Measurements from ENCODE around the gene SIN3B.
A peak's percentile ranks its signal among the peaks of the same experiment; 100 is the strongest.
"Not testable (repeated sequence)": the region's sequence is repeated elsewhere in the genome, so short reads cannot be mapped to it uniquely, and the experiment has no call there.

The SIN3B gene

GRCh38 chr19:16829010-16829821, at the start of gene SIN3B:
Gene SIN3B (plus strand): TSS chr19:16829398. CDS start chr19:16829421, 23 bp downstream.
- peak; percentile 72 to 77 for DNase-seq (ENCODE audit: low read depth in 2 of 2)

GRCh38 chr19:16779539-16780163, 49.5 kb upstream of the SIN3B start:
- no peak for DNase-seq (ENCODE audit: low read depth in 2 of 2)

GRCh38 chr19:16782719-16783118, 46.5 kb upstream of the SIN3B start:
- no peak for DNase-seq (ENCODE audit: low read depth in 2 of 2)

GRCh38 chr19:16788479-16788878, 40.7 kb upstream of the SIN3B start:
- DNase-seq (ENCODE audit: low read depth in 2 of 2), result no peak

GRCh38 chr19:16789238-16789637, 40.0 kb upstream of the SIN3B start:
- no peak for DNase-seq (ENCODE audit: low read depth in 2 of 2)

- DNase-seq (ENCODE audit: low read depth in 2 of 2), result no peak
These were observed 39.1 kb upstream of the SIN3B start for GRCh38 chr19:16790051-16790450.

GRCh38 chr19:16791942-16792341, 37.3 kb upstream of the SIN3B start:
- DNase-seq (ENCODE audit: low read depth in 2 of 2), result no peak

- no peak for DNase-seq (ENCODE audit: low read depth in 2 of 2)
These were observed 34.4 kb upstream of the SIN3B start for GRCh38 chr19:16794456-16795441.

- no peak for DNase-seq (ENCODE audit: low read depth in 2 of 2)
These were observed 33.5 kb upstream of the SIN3B start for GRCh38 chr19:16795731-16796130.

GRCh38 chr19:16797876-16798275, 31.3 kb upstream of the SIN3B start:
- no peak for DNase-seq (ENCODE audit: low read depth in 2 of 2)

GRCh38 chr19:16798326-16798725, 30.9 kb upstream of the SIN3B start:
- DNase-seq (ENCODE audit: low read depth in 2 of 2), result not testable (repeated sequence)

GRCh38 chr19:16799740-16800139, 29.5 kb upstream of the SIN3B start:
- no peak for DNase-seq (ENCODE audit: low read depth in 2 of 2)

GRCh38 chr19:16801600-16802013, 27.6 kb upstream of the SIN3B start:
- no peak for DNase-seq (ENCODE audit: low read depth in 2 of 2)

GRCh38 chr19:16804176-16804575, 25.0 kb upstream of the SIN3B start:
- DNase-seq (ENCODE audit: low read depth in 2 of 2), result no peak

- DNase-seq (ENCODE audit: low read depth in 2 of 2), result no peak
These were observed 21.5 kb upstream of the SIN3B start for GRCh38 chr19:16807549-16808284.

- DNase-seq (ENCODE audit: low read depth in 2 of 2), result no peak
These were observed 14.6 kb upstream of the SIN3B start for GRCh38 chr19:16814526-16815100.

- no peak for DNase-seq (ENCODE audit: low read depth in 2 of 2)
These were observed 9.1 kb upstream of the SIN3B start for GRCh38 chr19:16820056-16820455.

- no peak for DNase-seq (ENCODE audit: low read depth in 2 of 2)
These were observed 8.1 kb upstream of the SIN3B start for GRCh38 chr19:16821081-16821480.

GRCh38 chr19:16822648-16823047, 6.5 kb upstream of the SIN3B start:
- no peak for DNase-seq (ENCODE audit: low read depth in 2 of 2)

- DNase-seq (ENCODE audit: low read depth in 2 of 2), result no peak
These were observed 4.4 kb upstream of the SIN3B start for GRCh38 chr19:16824658-16825311.

Measured in stimulated activated CD8-positive, alpha-beta memory T cell treated with anti-CD3 and anti-CD28 coated beads, Interleukin-15, amount 100 ng/mL, for 4 hours (primary cell).